Mesendoderm (in vitro differentiated cells): ENCODE results near the gene CADM2.

ENCODE experiments used
- DNase-seq: peaks from one replicate; pipeline ENCODE4 v3.0.0; 2013
- H2AK5ac ChIP-seq: 2 replicates; pipeline ENCODE4 v1.6.1; 2013; ENCODE audit warnings: low read length, inconsistent platforms
- H2BK120ac ChIP-seq: 2 replicates; pipeline ENCODE4 v1.6.1; 2013; ENCODE audit warnings: low read depth, mild to moderate bottlenecking, low read length, moderate library complexity, mixed read lengths
- H2BK15ac ChIP-seq: replicated peaks from 2 replicates; pipeline ENCODE4 v1.6.1; 2013; ENCODE audit warnings: low read depth, mild to moderate bottlenecking, moderate library complexity
- H2BK5ac ChIP-seq: 2 replicates; pipeline ENCODE4 v1.6.1; 2013; ENCODE audit warnings: low read length, inconsistent platforms
- H3K18ac ChIP-seq: 2 replicates; pipeline ENCODE4 v1.6.1; 2013; ENCODE audit warnings: mild to moderate bottlenecking, low read length, mixed read lengths
- H3K23ac ChIP-seq: one replicate; pipeline ENCODE4 v1.6.1; 2013; ENCODE audit warnings: low read length
- H3K27ac ChIP-seq: 2 replicates; pipeline ENCODE4 v1.5.1; 2013; ENCODE audit warnings: low read depth, mild to moderate bottlenecking, inconsistent platforms, low read length, moderate library complexity
- H3K27me3 ChIP-seq: 2 replicates; pipeline ENCODE4 v1.6.1; 2013; ENCODE audit warnings: low read length, control low read depth, mild to moderate bottlenecking, inconsistent platforms; ENCODE audit not compliant: insufficient read depth, poor library complexity
- H3K36me3 ChIP-seq: 2 replicates; pipeline ENCODE4 v1.6.1; 2013; ENCODE audit warnings: low read length, inconsistent platforms; ENCODE audit not compliant: control insufficient read depth, insufficient read depth
- H3K4ac ChIP-seq: one replicate; pipeline ENCODE4 v1.6.1; 2013; ENCODE audit warnings: low read depth, mild to moderate bottlenecking, low read length, moderate library complexity
- H3K4me1 ChIP-seq: 2 replicates; pipeline ENCODE4 v1.6.1; 2013; ENCODE audit warnings: low read depth, low read length, inconsistent platforms; ENCODE audit not compliant: control insufficient read depth
- H3K4me2 ChIP-seq: 2 replicates; pipeline ENCODE4 v1.6.1; 2013; ENCODE audit warnings: low read length
- H3K4me3 ChIP-seq: 2 replicates; pipeline ENCODE4 v1.5.1; 2013; ENCODE audit warnings: mild to moderate bottlenecking, low read length
- H3K56ac ChIP-seq: one replicate; pipeline ENCODE4 v1.6.1; 2013; ENCODE audit warnings: low read length
- H3K79me1 ChIP-seq: 2 replicates; pipeline ENCODE4 v1.6.1; 2013; ENCODE audit warnings: low read length, inconsistent platforms
- H3K79me2 ChIP-seq: 2 replicates; pipeline ENCODE4 v1.6.1; 2013; ENCODE audit warnings: mild to moderate bottlenecking, low read length; ENCODE audit not compliant: control insufficient read depth, insufficient read depth
- H3K9ac ChIP-seq: 2 replicates; pipeline ENCODE4 v1.6.1; 2013; ENCODE audit warnings: low read length, inconsistent platforms
- H4K5ac ChIP-seq: one replicate; pipeline ENCODE4 v1.6.1; 2013; ENCODE audit warnings: low read length
- H4K8ac ChIP-seq: one replicate; pipeline ENCODE4 v1.6.1; 2013; ENCODE audit warnings: low read depth, mild to moderate bottlenecking, control low read depth, low read length, moderate library complexity
- WGBS: extraction: QIAGEN DNeasy Blood & Tissue Kit; methylation state at CpG from one replicate; pipeline ENCODE4 v1.1.7; 2013; ENCODE audit warnings: low lambda C conversion rate, missing lambda C conversion rate; ENCODE audit not compliant: insufficient coverage; ENCODE audit errors: extremely low coverage; 5-methylcytosine and 5-hydroxymethylcytosine counted together

The CADM2 gene

GRCh38 chr3:85535517-85535916 is 576.7 kb downstream of the CADM2 start:
- no peak overlapping the region for H3K27ac ChIP-seq
- H3K18ac ChIP-seq: no peak overlapping the region
- H3K4me3 ChIP-seq: no peak overlapping the region
- DNase-seq: no peak
- no peaks in the 10 kb centered on the region for H3K79me2 ChIP-seq
- no peak overlapping the region for H3K9ac ChIP-seq
- no CpG with 5 or more reads among the region's 2 CpGs for WGBS
- no peak overlapping the region for H3K23ac ChIP-seq
- no peak overlapping the region for H2BK15ac ChIP-seq
- no peaks in the 10 kb centered on the region for H3K4me1 ChIP-seq
- no peak overlapping the region for H2AK5ac ChIP-seq
- no peak overlapping the region for H2BK5ac ChIP-seq
- H4K5ac ChIP-seq: no peak overlapping the region
- H3K4me2 ChIP-seq: no peak overlapping the region
- no peak overlapping the region for H3K4ac ChIP-seq
- H4K8ac ChIP-seq: no peak overlapping the region
- H2BK120ac ChIP-seq: no peak overlapping the region
- no peaks in the 10 kb centered on the region for H3K27me3 ChIP-seq
- no peaks in the 10 kb centered on the region for H3K36me3 ChIP-seq
- H3K79me1 ChIP-seq: no peaks in the 10 kb centered on the region
- no peak overlapping the region for H3K56ac ChIP-seq

- no peak overlapping the region for H3K18ac ChIP-seq
- H3K9ac ChIP-seq: no peak overlapping the region
- no peak overlapping the region for H3K56ac ChIP-seq
- H3K4ac ChIP-seq: no peak overlapping the region
- H3K4me3 ChIP-seq: no peak overlapping the region
- H3K23ac ChIP-seq: no peak overlapping the region
- H2BK15ac ChIP-seq: no peak overlapping the region
- no peak overlapping the region for H2AK5ac ChIP-seq
- no peak overlapping the region for H2BK5ac ChIP-seq
- no peaks in the 10 kb centered on the region for H3K79me1 ChIP-seq
- no peaks in the 10 kb centered on the region for H3K4me1 ChIP-seq
- no peaks in the 10 kb centered on the region for H3K79me2 ChIP-seq
- no peak overlapping the region for H2BK120ac ChIP-seq
- WGBS: no CpG with 5 or more reads among the region's 1 CpG
- H3K27ac ChIP-seq: no peak overlapping the region
- H3K4me2 ChIP-seq: no peak overlapping the region
- DNase-seq: no peak
- no peak overlapping the region for H4K5ac ChIP-seq
- H3K36me3 ChIP-seq: no peaks in the 10 kb centered on the region
- no peak overlapping the region for H4K8ac ChIP-seq
- no peaks in the 10 kb centered on the region for H3K27me3 ChIP-seq
Measured at GRCh38 chr3:85539232-85539631, 580.4 kb downstream of the CADM2 start.

GRCh38 chr3:85554153-85554552 is 595.4 kb downstream of the CADM2 start:
- H3K27ac ChIP-seq: no peak overlapping the region
- no peak overlapping the region for H2BK5ac ChIP-seq
- no peak overlapping the region for H4K8ac ChIP-seq
- no peak overlapping the region for H3K4me3 ChIP-seq
- H2BK120ac ChIP-seq: no peak overlapping the region
- no peak for DNase-seq
- H3K23ac ChIP-seq: no peak overlapping the region
- no peak overlapping the region for H3K4me2 ChIP-seq
- no peak overlapping the region for H3K56ac ChIP-seq
- no peak overlapping the region for H3K4ac ChIP-seq
- no peak overlapping the region for H3K18ac ChIP-seq
- no CpG with 5 or more reads among the region's 10 CpGs for WGBS
- H3K79me1 ChIP-seq: no peaks in the 10 kb centered on the region
- no peaks in the 10 kb centered on the region for H3K36me3 ChIP-seq
- no peak overlapping the region for H2AK5ac ChIP-seq
- H2BK15ac ChIP-seq: no peak overlapping the region
- H3K9ac ChIP-seq: no peak overlapping the region
- H3K27me3 ChIP-seq: no peaks in the 10 kb centered on the region
- no peaks in the 10 kb centered on the region for H3K4me1 ChIP-seq
- no peak overlapping the region for H4K5ac ChIP-seq
- H3K79me2 ChIP-seq: no peaks in the 10 kb centered on the region

GRCh38 chr3:85560088-85560785 is 601.4 kb downstream of the CADM2 start:
- H3K27ac ChIP-seq: no peak overlapping the region
- H3K9ac ChIP-seq: no peak overlapping the region
- DNase-seq: no peak
- H3K4me3 ChIP-seq: no peak overlapping the region
- no peaks in the 10 kb centered on the region for H3K79me2 ChIP-seq
- H3K79me1 ChIP-seq: no peaks in the 10 kb centered on the region
- no peak overlapping the region for H2BK120ac ChIP-seq
- no peak overlapping the region for H3K4ac ChIP-seq
- H3K27me3 ChIP-seq: no peaks in the 10 kb centered on the region
- no peak overlapping the region for H3K18ac ChIP-seq
- H2BK15ac ChIP-seq: no peak overlapping the region
- no peak overlapping the region for H2AK5ac ChIP-seq
- H4K5ac ChIP-seq: no peak overlapping the region
- H4K8ac ChIP-seq: no peak overlapping the region
- no peaks in the 10 kb centered on the region for H3K4me1 ChIP-seq
- no peak overlapping the region for H3K56ac ChIP-seq
- WGBS: no CpG with 5 or more reads among the region's 7 CpGs
- no peak overlapping the region for H3K4me2 ChIP-seq
- no peak overlapping the region for H3K23ac ChIP-seq
- no peaks in the 10 kb centered on the region for H3K36me3 ChIP-seq
- H2BK5ac ChIP-seq: no peak overlapping the region

- Histone ChIP-seq H3K27ac (no peak overlapping the region), H4K5ac (no peak overlapping the region), H3K27me3 (no peaks in the 10 kb centered on the region), H2BK5ac (no peak overlapping the region), H4K8ac (no peak overlapping the region), H3K18ac (no peak overlapping the region), H2AK5ac (no peak overlapping the region), H3K9ac (no peak overlapping the region), H3K4me1 (no peaks in the 10 kb centered on the region), H2BK15ac (no peak overlapping the region), H3K79me1 (no peaks in the 10 kb centered on the region), H3K56ac (no peak overlapping the region), H3K36me3 (no peaks in the 10 kb centered on the region), H3K4me2 (no peak overlapping the region), H3K4me3 (no peak overlapping the region), H3K23ac (no peak overlapping the region), H3K4ac (no peak overlapping the region), H2BK120ac (no peak overlapping the region), H3K79me2 (no peaks in the 10 kb centered on the region)
- WGBS: no CpG with 5 or more reads among the region's 5 CpGs
- DNase-seq: peak; percentile 60
Measured at GRCh38 chr3:85567071-85567676, 608.4 kb downstream of the CADM2 start.

- no peak overlapping the region for H3K4ac ChIP-seq
- no peaks in the 10 kb centered on the region for H3K4me1 ChIP-seq
- no peak overlapping the region for H3K4me2 ChIP-seq
- H4K8ac ChIP-seq: no peak overlapping the region
- no peak for DNase-seq
- H2AK5ac ChIP-seq: no peak overlapping the region
- no peaks in the 10 kb centered on the region for H3K79me2 ChIP-seq
- no peaks in the 10 kb centered on the region for H3K79me1 ChIP-seq
- H2BK120ac ChIP-seq: no peak overlapping the region
- no peak overlapping the region for H3K27ac ChIP-seq
- no peak overlapping the region for H2BK15ac ChIP-seq
- no peak overlapping the region for H3K4me3 ChIP-seq
- no peak overlapping the region for H3K56ac ChIP-seq
- no CpG with 5 or more reads among the region's 3 CpGs for WGBS
- no peak overlapping the region for H4K5ac ChIP-seq
- no peak overlapping the region for H3K9ac ChIP-seq
- H2BK5ac ChIP-seq: no peak overlapping the region
- no peak overlapping the region for H3K23ac ChIP-seq
- no peaks in the 10 kb centered on the region for H3K36me3 ChIP-seq
- no peak overlapping the region for H3K18ac ChIP-seq
- H3K27me3 ChIP-seq: no peaks in the 10 kb centered on the region
Measured at GRCh38 chr3:85570819-85571218, 612.0 kb downstream of the CADM2 start.
